RWPE2 (cell line): ENCODE data around the gene MPND.

ENCODE experiments used
- ATAC-seq: fragments of 200-7000 bp; cut with Tn5 transposase; 3 replicates; pipeline ENCODE4 v1.9.1; 2021; ENCODE audit warnings: low read depth
- DNase-seq: peaks from one replicate; pipeline ENCODE4 v3.0.0-alpha.2; 2020; ENCODE audit warnings: low spot score
- H3K27ac ChIP-seq: fragments of 450-650 bp; 2 replicates; pipeline ENCODE4 v1.5.1; 2017; ENCODE audit warnings: mild to moderate bottlenecking; ENCODE audit not compliant: poor library complexity, severe bottlenecking
- H3K27me3 ChIP-seq: fragments of 250-450 bp; sonication (Bioruptor Pico); 2 replicates; pipeline ENCODE4 v1.5.1; 2021; ENCODE audit warnings: mild to moderate bottlenecking, moderate library complexity; ENCODE audit not compliant: insufficient read depth, poor library complexity, severe bottlenecking
- H3K36me3 ChIP-seq: fragments of 250-450 bp; sonication (Bioruptor Pico); 2 replicates; pipeline ENCODE4 v1.5.1; 2020; ENCODE audit warnings: low read depth, mild to moderate bottlenecking, moderate library complexity
- H3K4me1 ChIP-seq: fragments of 250-450 bp; sonication (Bioruptor Pico); 2 replicates; pipeline ENCODE4 v1.5.1; 2021; ENCODE audit warnings: mild to moderate bottlenecking, moderate library complexity; ENCODE audit not compliant: insufficient read depth, poor library complexity, severe bottlenecking
- H3K4me3 ChIP-seq: fragments of 250-450 bp; sonication (Bioruptor Pico); 2 replicates; pipeline ENCODE4 v1.5.1; 2021; ENCODE audit warnings: mild to moderate bottlenecking, moderate library complexity; ENCODE audit not compliant: severe bottlenecking
- H3K9me3 ChIP-seq: fragments of 250-450 bp; sonication (Bioruptor Pico); 2 replicates; pipeline ENCODE4 v1.5.1; 2021; ENCODE audit warnings: mild to moderate bottlenecking, moderate library complexity; ENCODE audit not compliant: severe bottlenecking
- CTCF ChIP-seq: fragments of 450-650 bp; IDR thresholded peaks from one replicate; pipeline ENCODE4 v1.5.1; 2017; ENCODE audit warnings: mild to moderate bottlenecking, moderate library complexity; ENCODE audit not compliant: poor library complexity, severe bottlenecking

The MPND gene

GRCh38 chr19:4380254-4380727 lies 36.9 kb downstream of the MPND start:
- H3K27ac ChIP-seq: peak overlapping the region; percentile 90
- ATAC-seq: peak; percentile 17; the same call in 1 of the 3 replicates
- H3K4me1 ChIP-seq: peaks cover 49% of the 10 kb centered on the region
- peak; percentile 60 for DNase-seq
- H3K9me3 ChIP-seq: no peaks in the 10 kb centered on the region
- peaks cover 3% of the 10 kb centered on the region for H3K36me3 ChIP-seq
- no peak overlapping the region for H3K4me3 ChIP-seq
- H3K27me3 ChIP-seq: no peaks in the 10 kb centered on the region
- TF ChIP-seq CTCF: no peak

- TF ChIP-seq CTCF: no peak
- Histone ChIP-seq H3K36me3 (peaks cover 19% of the 10 kb centered on the region), H3K4me3 (no peak overlapping the region), H3K9me3 (no peaks in the 10 kb centered on the region), H3K4me1 (peaks cover 16% of the 10 kb centered on the region), H3K27me3 (no peaks in the 10 kb centered on the region), H3K27ac (no peak overlapping the region)
- ATAC-seq (no peak), DNase-seq (no peak)
Measured at GRCh38 chr19:4385291-4386040, 42.1 kb downstream of the MPND start.

- TF ChIP-seq CTCF: no peak
- Histone ChIP-seq H3K4me3 (no peak overlapping the region), H3K9me3 (no peaks in the 10 kb centered on the region), H3K4me1 (peaks cover 20% of the 10 kb centered on the region), H3K36me3 (peaks cover 19% of the 10 kb centered on the region), H3K27ac (no peak overlapping the region), H3K27me3 (no peaks in the 10 kb centered on the region)
- no peak for DNase-seq
- no peak for ATAC-seq
Measured at GRCh38 chr19:4386041-4386782, 42.9 kb downstream of the MPND start.

GRCh38 chr19:4388337-4389063 lies 45.1 kb downstream of the MPND start:
- ATAC-seq (no peak), DNase-seq (no peak)
- no peaks in the 10 kb centered on the region for H3K9me3 ChIP-seq
- TF ChIP-seq CTCF: no peak
- no peak overlapping the region for H3K4me3 ChIP-seq
- no peaks in the 10 kb centered on the region for H3K27me3 ChIP-seq
- H3K36me3 ChIP-seq: peaks cover 19% of the 10 kb centered on the region
- peak overlapping the region; percentile 94 for H3K27ac ChIP-seq
- peaks cover 36% of the 10 kb centered on the region for H3K4me1 ChIP-seq
